HG03469 (cell line): Measurements from ENCODE around the gene SLC17A7.
"Not testable (repeated sequence)": the region's sequence is repeated elsewhere in the genome, so short reads cannot be mapped to it uniquely, and the experiment has no call there.

Experiments
- ATAC-seq: cut with Tn5 transposase; IDR thresholded peaks from one replicate; pipeline ENCODE4 v1.9.1; 2021; ENCODE audit warnings: mild to moderate bottlenecking, moderate library complexity, moderate number of reproducible peaks; ENCODE audit not compliant: unreplicated experiment

The SLC17A7 gene

DNA sequence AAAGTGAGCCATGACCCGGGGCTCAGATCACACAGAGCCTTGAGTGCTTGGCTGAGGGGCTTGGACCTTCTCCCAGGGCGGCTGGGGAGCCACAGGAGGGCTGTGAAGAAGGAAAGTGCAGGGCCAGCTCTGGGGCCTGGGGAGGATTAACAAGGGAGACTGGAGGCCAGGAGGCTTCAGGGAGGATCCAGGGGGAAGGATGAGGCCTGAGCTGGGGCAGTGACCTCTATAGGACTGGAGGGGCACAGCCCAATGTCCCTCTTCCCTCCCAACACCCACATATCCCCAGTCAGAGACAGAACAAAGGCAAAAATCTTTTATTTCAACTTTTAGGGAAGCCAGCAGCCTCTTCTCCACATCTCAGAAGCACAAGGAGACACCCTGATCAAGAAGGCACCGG, 4.7 kb upstream of the SLC17A7 start:
- ATAC-seq = no peak

DNA sequence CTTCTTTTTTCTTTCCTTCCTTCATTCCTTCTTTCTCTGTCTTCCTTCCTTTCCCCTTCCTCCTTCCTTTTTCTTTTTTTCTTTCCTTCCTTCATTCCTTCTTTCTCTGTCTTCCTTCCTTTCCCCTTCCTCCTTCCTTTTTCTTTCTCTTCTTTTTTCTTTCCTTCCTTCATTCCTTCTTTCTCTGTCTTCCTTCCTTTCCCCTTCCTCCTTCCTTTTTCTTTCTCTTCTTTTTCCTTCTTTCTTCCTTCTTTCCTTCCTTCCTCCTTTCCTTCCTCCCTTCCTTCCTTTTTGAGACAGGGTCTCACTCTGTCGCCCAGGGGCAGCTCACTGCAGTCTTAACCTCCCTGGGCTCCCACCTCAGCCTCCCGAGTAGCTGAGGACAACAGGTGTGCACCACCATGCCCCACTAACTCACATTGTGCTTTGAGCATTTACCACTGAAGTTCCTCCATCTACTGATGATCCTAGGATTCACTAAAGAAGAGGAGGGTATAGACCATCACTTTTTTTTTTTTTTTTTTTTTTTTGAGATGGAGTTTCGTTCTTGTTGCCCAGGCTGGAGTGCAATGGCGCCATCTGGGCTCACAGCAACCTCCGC, 2.9 kb upstream of the SLC17A7 start:
- ATAC-seq = not testable (repeated sequence)

DNA sequence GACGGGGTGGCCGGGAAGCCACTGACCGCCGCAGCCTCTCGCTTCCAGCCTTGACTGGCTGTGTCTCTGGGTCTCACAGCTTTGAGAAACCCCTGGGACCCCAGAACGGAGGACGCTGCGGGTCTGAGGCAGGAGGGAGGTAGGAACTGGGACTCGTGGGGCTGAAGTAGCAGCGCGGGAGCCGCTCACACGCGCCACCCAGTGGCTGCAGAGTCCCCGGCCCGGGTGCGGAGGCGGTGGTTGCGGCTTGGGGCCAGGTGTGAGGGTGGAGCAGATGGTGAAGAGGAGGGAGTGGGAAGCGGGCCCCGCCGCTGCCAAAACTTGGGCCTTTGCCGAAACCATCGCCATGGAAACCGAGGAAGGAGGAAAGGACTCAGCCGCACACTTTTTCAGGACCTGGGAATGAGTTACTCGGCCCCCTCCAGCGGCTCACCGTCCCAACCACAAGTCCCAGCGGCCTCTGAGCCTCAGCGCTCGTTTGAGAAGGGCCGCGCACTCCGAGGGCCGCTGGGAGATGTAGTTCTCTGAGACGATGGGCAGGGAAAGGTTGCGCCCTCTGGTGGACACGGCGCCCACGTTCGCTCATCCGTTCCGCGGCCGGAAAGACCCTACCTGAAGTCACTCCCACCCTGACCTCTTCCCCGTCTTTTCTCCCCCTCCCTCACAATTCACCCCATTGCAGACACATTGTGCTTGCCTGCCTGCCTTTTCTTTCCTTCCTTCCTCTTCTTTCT, 2.2 kb upstream of the SLC17A7 start:
- peak; percentile 46 for ATAC-seq

DNA sequence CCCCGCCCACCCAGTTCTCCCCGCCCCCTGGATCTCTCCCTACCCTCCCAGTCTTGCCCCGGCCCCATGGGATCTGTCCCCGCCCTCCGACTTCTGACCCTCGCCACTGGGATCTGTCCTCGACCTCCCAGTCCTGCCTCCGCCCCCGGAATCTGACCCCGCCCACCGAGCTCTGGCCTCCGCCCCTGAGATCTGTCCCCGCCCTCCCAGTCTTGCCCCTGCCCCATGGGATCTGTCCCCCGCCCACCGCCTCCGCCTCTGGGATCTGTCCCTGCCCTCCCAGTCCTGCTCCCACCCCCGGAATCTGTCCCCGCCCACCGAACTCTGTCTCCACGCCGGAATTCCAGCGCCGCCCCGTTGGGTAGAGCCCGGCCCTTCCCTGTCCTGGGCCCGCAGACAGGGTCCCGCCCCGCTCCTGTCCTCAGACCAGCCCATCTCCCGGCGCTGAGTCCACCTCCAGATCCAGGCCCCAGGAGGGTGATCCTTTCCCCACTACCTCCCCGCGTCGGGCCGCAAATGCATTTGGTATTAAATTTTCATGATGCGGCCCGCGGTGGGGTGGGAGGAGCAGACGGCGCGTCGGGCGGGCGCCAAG, 1.5 kb upstream of the SLC17A7 start:
- peak; percentile 4 for ATAC-seq

DNA sequence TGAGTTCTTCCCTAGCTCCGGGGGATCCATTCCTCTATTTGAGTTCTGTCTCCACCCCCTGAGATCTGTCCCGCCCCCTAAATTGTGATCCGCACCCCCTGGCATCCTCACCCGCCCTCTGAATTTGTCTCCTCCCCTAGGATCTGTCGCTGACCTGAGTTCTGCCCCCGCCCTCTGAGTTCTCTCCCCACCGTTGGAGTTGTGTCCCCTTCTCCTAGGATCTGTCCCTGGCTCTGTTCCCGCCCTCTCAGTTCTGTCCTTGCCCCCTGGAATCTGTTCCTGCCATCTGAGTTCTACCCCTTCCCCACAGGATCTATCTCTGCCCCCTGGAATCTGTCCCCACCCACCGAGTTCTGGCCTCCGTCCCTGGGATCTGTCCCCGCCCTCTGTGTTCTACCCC, 1.0 kb upstream of the SLC17A7 start:
- no peak for ATAC-seq

DNA sequence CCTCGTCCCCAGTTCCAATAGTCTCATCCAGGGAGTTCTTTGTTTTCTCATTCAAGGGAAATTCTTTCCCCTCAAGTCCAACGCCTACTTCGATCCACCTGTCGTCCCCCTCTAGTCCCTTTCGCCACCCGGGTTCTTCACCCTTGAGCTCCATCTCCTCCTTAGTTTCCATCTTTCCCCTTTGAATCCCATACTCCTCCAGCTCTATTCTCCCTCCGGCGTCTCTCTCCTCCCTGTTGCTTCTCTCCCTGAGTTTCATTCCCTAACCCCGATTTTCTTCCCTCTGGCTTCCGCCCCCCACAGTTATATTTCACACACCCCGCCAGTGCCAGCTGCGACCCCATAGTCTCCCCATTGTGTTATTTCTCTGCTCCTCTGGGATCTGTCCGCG, 628 bp upstream of the SLC17A7 start:
- no peak for ATAC-seq

DNA sequence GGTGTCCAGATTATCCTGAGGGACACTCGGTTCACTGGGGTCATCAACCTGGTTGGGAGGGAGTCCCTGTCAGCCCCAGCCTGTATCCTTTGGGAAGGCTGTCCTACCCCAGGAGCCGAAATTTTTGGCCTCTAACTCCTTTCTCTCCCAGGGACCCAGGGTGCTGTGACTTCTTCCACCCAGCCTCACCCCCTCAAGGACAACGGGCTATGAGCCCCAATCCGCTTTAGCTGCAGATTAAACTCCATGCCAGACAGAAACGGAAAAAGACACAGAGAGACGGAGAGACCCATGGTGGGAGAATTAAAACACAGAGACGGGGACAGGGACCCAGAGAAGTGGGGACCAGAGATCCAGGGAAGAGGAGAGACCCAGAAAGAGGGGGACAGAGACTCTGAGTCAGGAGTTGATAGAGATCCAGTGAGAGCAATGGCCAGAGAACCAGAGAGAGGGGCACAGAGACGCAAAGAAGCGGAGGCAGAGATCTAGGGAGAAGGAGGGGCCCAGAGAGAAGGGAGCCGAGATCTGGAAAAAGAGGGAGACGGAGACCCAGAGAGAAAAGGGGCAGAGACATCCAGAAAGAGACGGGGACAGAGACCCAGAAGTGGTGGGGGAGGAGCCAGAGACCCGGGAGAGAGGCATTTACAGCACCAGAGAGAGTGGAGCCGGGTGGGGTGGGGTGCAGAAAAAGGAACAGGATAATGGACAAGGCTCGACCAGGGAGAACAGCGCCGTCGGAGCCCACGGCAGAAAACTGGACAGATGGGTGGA, 703 bp downstream of the SLC17A7 start:
- no peak for ATAC-seq

DNA sequence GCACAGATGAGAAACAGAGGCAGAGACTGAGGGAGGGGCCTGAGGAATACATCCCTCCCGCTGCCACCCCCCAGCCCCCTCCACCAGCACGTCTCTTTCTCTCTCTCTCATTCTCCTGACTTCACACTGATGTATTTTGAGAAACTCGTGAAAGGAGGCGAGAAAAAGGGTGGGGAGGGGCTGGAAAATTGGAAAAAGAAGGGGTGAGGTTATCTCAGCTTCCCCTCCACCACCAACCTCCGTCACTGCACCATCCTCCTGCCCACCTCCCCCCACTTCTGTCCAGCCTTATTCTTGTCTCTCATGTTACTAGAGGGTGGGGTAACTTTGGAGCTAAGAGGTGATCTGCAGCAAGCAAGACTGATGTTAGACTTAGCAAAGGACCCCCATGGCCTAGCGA, 1.5 kb downstream of the SLC17A7 start:
- no peak for ATAC-seq

DNA sequence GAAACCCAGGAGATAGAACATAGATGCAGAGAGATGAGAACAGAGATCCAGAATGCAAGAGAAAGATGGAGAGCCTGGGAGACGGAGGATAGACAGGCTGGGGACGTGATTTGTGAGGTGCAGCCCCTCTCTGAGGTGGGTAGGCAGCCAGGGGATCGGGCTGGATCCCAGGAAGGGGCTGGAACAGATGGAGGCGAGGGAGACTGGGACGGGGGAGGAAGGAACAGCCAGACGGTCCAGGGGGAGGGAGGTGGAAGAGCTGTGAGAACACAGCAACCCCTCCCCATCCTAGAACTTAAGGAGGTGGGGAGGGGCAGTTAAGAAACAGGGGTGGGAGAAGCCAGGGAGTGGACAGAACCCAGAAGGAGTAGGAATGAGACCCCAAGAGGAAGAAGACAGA, 3.1 kb downstream of the SLC17A7 start:
- ATAC-seq = no peak

DNA sequence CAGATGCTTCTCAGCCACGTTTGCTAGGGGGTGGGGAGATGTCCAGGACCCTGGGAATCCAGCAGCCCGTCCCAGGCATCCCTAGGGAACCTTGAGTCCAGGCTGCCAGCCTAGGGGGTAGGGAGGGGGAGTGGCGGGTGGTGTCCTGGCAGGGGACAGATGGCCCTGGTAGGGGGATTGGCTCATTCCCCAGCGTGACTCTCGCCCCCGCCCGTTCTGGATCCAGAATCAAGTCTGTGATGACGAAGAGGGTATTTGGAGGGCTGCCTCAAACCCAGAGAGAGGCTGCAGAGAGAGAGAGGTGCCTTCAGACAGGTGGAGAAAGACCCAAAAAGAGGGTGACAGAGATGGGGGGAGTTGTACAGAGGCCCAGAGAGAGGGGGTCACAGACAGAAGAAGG, 4.1 kb downstream of the SLC17A7 start:
- ATAC-seq = no peak

DNA sequence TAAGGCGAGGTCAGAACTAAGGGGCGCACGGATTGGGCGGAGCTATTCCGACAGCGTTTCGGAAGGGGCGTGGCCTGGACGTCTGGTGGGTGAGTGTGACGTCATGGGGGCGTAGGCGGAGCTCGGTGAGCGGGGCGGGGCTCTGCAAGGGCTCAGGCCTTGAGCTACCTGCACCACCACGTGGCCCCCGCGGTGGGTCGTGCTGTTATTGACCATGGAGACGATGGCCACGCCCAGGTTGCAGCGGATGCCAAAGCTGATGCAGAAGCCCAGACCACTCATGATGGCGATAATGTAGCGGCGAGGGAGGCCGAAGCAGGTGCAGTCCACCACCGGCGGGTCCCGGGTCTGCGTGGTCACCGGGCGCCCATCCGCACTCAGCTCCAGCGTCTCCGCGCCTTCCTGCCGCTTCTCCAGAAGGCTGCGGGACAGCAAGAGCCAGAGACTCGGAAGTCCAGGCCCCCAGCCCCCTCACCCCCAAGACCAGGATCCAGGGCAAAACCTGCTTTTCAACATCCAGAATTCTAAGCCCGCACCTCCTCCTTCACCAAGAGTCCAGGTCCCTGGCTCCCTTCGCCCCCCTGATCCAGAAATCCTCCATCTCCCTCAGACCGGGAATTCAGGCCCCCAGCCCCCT, 4.8 kb downstream of the SLC17A7 start:
- ATAC-seq = no peak

DNA sequence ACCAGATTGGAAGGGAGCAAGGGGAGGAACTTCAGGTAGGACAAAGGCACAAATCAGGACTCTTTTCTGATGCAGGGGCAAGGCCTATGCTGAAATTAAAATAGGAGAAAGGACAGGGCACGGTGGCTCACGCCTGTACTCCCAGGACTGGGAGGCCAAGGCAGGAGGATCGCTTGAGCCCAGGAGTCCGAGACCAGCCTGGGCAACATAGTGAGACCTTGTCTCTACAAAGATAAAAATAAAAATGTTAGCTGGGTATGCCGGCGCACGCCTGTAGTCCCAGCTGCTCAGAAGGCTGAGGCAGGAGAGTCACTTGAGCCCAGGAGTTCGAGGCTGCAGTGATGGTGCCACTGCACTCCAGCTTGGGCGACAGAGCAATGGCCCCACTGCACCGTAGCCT, 5.7 kb downstream of the SLC17A7 start:
- no peak for ATAC-seq

DNA sequence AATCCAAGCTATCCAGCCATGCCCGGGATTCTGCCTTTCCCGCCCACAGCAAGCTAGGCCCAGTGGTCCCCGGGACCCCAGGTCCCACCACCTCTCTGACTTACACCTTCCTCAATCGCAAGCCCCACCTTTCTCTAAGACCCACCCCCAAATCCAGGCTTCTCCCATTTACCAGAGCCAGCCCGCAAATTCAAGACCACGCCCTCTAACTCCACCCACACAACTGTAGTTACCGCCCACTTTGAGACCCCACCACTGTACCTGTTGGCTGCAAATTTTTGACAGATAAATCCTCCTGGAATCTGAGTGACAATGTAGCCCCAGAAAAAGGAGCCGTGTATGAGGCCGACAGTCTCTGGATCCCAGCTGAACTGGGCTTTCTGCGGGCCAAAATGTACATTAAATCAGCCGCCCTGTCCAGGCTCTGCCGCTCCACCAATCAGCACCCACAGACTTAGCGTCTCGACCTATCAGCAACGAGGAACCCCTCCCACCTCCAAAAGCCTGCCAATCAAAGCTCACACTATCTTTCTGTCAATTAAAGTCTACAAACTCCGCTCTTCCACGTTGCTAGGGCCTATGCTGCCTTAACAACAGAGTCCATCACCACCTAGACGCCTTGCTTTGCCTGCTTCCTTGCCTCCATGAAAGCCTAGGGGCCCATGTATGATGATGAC, 6.3 kb downstream of the SLC17A7 start:
- no peak for ATAC-seq

DNA sequence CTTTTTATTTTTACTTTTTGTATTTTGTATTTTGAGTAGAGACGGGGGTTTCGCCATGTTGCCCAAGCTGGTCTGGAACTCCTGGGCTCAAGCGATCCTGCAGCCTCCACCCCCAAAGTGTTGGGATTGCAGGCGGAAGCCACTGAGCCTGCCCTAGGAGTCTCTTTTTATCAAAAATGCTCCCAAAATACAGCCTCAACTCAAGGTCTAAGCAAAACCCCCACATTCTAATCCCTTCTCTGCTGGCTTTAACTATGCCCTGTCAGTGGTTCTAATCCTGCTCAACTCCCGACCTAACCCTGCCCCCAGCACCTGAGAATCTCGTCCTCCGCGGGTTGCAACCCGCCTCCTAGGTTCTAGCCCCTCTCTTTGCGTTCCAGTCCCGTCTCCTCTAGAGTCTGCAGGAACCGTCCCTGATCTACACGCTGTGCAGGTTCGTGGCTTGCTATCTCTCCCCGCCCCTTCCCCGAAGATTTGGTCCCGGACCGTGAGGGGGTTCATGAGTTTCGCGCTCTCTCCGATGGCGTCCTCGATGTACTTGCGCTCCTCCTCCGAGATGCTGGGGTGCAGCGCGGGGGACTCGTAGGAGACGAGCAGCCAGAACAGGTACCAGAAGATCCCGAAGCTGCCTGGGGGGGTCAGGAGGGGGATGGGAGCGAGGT, 8.0 kb downstream of the SLC17A7 start:
- no peak for ATAC-seq

DNA sequence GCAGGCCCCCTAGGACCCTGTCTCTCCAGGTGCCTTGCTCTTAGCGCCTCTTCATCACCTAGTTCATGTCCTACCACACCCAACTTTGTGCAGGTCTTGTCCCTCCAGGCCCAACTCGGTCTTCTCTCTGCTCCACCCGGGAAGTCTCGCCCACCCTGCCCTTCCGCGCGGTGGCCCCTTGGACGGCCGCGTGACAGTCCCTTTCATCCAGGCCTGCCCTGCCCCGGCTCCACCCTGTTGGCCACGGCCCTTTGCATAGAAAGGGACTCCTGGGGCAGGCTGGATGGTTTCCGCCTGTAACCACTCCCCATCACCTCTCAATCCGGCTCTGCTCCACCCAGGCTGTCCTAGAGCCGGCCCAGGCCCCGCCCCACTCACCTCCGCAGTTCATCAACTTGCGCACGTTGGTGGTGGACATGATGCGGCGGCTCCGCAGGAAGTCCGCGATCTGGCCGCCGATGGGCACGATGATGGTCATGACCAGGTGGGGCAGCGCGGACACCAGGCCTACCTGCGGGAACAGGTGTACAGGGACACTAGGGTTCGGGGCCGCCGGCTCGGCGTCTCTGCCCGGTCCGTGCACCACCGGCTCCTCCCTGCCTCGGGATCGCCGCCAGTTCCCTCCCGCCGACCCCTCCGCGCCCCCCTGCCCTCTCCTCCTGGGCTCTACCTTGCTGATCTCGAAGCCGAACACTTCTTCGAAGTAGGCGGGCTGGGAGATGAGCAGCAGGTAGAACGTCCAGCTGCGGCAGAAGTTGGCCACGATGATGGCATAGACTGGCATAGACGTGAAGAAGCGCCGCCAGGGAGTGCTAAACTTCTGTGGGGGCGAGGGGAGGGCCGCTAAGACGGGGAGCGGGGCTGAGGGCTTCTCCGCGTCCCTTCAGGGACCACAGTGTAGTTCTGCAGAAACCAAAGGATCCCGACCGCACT, 8.9 kb downstream of the SLC17A7 start:
- ATAC-seq = no peak

DNA sequence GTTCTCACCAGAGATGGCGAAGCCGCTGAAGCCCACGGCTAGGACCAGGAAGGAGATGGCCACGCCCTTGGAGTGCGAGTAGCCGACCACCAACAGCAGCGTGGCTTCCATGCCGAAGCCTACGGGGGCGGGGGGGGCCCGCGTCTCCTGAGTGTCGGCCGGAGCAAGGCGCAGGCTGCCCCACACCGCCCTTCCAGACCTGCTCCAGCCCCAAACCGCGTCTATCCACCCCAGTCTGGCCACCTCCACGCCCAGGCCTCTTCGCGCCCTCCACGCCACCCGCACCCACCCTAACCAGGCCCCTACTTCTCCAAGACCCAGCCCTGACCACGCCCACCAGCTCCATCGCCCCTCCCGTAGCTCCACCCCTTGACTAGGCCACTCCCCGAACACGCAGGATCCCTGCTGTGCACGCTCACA, 10.0 kb downstream of the SLC17A7 start:
- ATAC-seq = no peak

DNA sequence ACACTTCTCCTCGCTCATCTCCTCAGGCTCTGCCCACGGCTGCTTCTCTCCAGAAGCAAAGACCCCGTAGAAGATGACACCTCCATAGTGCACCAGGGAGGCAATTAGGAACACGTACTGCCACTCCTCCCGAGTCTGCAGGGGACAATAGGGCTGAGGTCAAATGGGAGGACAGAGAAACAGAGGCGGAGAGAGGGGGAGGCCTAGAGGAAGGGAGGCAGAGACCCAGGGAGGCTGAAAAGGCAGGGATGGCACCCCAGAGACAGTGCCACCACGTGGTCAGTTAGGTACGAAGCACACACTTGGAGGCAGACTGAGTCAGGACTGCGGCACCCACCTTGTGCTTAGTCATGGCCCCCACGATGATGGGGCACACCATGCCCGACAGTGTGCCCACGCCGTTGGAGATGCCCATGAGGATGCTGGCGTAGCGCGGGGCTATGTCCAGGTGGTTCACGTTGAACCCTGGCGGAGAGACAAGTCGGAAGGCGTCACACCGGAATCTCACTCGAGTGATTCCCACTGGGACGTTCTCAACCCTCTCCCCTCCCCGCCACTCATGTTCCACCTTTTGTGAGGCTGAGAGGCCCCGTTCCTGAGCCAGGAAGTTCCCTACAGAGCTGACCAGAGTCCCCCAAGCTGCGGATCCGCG, 10.5 kb downstream of the SLC17A7 start:
- ATAC-seq = no peak

DNA sequence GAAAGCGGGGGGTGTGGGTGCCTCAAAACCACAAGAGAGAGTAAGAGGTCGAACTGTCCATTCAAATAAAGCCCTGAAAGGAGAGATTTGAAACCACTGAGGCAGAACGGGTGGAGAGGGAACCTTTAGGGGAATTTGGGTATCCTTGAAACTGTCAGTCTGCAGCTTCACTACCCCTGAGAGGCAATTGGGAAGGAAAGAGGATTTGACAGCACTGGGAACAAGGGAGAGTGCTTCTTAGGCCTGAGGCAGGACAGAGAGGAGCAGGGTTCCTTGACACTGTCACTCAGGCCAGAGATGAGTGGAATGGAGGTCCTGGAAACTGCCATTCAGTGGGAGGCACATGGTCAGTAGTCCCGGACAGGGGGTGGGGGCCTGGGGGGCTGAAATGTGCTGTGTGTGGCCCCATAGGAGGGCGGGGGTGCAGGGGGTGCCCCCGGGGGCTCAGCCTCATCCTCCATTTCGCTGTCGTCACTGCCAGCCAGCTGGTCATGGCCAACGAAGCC, 11.1 kb downstream of the SLC17A7 start:
- no peak for ATAC-seq
